GM21360 (cell line): ENCODE results near the gene LEKR1.
A peak's percentile ranks its signal among the peaks of the same experiment; 100 is the strongest.

Source experiments
- ATAC-seq: cut with Tn5 transposase; IDR thresholded peaks from one replicate; pipeline ENCODE4 v1.9.1; 2021; ENCODE audit warnings: mild to moderate bottlenecking, moderate library complexity; ENCODE audit not compliant: unreplicated experiment

Gene LEKR1

DNA sequence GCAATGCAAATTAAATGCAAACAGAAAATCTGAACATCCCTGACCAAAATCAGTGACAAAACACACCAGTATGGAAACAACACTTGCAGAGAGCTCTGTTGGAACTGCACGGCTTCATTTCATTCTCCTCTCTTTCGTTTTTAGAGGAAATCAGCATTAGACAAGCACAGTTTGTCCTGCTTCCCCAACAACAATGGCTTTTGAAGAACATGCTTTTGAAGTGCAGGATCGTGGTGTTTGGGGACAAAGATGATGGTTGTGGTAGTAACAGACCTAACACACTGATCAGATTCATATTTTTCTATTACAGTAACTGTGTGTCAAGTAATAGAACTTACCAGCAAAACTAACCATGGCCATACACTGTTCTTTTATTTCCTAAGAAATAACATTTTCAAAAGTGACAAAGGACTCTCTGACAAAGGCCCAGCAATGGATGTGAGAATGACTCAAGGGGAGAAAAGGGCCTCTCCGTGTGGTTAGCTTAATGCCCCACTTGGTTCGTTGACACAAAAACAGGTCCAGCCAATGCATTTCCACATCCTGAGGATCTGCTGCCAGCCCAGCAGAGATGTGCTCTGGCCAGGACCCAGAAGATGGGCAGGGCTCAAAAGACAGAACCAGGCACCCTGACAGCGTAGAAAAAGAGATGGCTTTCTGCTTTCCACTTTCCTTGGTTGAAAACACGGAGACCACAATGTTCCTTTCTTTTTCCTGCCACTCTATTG is 249.7 kb downstream of the LEKR1 start:
- ATAC-seq, result no peak

DNA sequence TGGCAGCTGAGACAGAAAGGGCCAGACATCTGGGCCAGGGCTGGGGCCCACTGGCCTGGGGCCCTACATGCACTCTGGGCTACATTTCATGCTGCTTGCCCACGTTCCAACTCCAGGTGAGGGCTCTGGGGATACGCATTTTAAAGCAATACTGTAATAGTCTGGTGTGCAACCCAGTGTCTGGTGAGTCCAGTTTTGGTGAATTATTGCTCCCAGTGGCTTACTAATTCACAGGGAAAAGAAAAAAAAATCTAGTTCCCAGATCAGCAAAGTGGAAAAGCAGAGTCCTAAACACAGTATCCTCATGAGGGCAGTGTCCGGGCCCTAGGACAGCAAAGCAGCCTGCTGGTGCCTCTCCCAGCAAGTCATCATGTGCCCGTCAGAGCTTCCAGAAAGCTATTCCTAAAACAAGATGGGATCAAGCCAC is 251.4 kb downstream of the LEKR1 start:
- ATAC-seq, result no peak

- ATAC-seq, result no peak
Observed at GRCh38 chr3:157078131-157078810, 252.1 kb downstream of the LEKR1 start.

- no peak for ATAC-seq
Observed at GRCh38 chr3:157078811-157079185, 252.6 kb downstream of the LEKR1 start.

DNA sequence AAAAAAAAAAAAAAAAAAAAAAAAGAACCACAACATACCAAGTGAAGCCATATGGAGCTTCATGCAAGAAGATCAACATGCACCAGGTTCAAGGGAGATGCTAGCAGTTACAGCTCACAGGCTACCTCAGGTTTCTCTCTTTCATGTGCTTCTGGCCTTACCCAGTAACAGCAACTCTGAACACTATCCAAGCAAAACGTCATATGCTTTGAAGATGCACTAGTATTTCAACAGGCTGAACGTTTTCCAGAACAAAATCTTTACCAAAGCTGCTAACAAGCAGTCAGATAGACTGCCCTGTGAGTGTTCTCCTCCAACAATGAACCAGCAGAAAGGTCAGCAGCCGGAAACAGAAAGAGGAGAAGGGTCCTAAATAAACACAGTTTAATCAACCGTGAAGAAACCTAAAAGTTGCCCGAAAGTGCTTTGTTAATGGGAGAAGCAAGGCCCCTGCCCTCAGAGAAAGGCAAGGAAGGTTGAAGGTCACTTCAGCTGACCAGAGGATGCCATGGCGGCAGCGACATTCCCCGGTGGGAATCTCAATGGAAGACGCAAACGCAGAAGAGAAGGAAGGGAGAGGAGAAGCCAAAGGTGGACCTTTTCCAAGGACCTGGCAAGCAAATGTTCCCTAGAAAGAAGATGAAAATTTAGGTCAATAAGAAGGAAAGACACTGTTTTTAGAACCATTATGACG is 253.7 kb downstream of the LEKR1 start:
- ATAC-seq, result no peak

- ATAC-seq, result peak; percentile 80
Observed at GRCh38 chr3:157081626-157082210, 255.6 kb downstream of the LEKR1 start.

DNA sequence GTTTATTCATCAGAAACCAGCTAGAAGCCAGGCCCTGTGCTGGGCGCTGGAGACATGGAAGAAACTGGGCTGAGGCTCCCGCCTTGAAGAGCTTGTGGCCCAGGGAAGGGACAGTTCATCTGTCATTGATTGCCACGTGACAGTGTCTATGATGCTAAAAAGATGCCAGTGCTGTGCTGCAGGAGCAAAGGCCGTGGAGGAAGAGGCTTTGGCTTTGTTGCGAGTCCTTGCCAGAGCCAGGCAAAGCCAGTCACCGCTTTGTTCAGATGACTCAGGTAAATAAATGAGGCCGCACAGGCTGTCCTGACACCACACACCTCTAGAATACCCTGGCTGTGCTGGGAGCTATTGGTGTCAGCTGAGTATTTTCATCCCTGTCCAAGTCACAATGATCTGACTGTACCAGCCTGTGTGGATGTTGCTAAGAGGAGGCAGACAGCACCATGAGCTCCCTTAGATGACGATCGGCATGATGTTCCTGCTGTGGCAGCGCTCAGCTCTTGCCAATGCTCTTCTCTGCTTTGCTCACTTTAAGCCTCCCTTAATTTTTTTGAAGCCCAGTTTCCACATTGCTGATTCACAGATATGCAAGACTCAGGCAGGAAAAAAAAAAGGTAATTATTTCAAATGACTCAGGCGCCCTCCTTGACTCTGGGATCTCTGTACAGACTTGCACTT is 256.3 kb downstream of the LEKR1 start:
- ATAC-seq, result no peak

- no peak for ATAC-seq
Observed at GRCh38 chr3:157083824-157084223, 257.7 kb downstream of the LEKR1 start.

GRCh38 chr3:157086060-157086750 is 260.1 kb downstream of the LEKR1 start:
- ATAC-seq, result no peak

- ATAC-seq, result no peak
Observed at GRCh38 chr3:157086775-157087174, 260.6 kb downstream of the LEKR1 start.

DNA sequence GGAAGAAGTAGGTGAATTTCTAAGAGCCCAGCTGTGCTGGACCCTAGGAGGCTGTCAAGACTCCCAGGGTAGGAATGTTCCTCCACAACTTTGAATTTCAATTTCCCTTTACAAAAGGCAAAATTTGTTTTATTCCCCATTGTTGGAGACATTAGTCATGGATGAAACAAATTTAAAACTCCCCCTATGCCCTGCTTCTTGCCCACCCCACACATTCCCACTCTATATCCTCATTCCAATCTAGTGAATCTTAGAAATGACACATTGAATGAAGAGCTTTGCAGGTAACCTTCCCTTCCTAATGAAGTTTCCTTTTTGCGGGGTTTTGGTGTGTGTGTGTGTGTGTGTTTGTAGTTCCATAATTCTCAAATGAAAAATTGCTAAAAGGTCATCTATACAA is 261.2 kb downstream of the LEKR1 start:
- no peak for ATAC-seq

- no peak for ATAC-seq
Observed at GRCh38 chr3:157087780-157088600, 261.8 kb downstream of the LEKR1 start.

DNA sequence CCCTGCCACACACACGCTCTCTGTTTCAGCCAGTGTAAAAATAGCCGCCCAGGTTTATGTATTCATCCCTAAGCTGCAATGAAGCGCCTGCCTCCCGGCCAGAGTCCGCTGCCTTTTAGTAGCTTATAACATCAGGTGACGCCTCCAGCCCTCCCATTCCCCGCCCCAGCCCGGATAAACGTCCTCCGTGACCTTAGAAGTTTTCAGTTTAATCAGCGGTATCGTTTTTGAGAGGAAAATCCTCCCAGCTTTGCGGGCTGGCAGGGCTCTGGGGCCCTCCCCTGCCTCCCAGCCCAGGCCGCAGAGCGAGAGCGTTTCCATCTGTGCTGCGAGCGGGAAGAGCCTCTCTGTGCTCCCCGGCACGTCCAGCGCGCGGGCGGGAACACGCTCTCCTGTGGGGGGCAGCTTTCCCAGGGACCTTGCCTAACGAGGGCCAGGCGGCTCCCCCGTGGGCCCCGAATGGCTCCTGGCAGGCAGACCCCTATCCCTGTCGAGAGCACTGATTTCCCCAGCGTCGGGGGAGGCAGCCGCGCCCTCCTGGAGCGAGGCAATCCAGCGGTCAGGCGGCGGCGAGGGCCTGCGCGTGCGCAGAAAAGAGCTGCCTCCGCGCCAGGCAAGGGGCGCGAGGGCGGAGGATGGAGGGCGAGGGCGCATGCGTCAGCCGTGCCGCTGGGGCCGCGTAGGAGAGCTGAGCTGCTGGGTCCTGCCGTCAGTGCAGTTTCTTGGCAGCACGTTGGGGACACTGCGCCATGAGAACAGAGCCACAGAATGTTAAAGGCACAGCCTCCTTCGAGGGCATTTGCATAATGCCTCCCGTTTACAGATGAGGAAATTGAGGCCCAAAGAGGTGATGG is 262.7 kb downstream of the LEKR1 start:
- peak; percentile 59 for ATAC-seq

GRCh38 chr3:157089455-157090221 is 263.5 kb downstream of the LEKR1 start:
- peak; percentile 19 for ATAC-seq

DNA sequence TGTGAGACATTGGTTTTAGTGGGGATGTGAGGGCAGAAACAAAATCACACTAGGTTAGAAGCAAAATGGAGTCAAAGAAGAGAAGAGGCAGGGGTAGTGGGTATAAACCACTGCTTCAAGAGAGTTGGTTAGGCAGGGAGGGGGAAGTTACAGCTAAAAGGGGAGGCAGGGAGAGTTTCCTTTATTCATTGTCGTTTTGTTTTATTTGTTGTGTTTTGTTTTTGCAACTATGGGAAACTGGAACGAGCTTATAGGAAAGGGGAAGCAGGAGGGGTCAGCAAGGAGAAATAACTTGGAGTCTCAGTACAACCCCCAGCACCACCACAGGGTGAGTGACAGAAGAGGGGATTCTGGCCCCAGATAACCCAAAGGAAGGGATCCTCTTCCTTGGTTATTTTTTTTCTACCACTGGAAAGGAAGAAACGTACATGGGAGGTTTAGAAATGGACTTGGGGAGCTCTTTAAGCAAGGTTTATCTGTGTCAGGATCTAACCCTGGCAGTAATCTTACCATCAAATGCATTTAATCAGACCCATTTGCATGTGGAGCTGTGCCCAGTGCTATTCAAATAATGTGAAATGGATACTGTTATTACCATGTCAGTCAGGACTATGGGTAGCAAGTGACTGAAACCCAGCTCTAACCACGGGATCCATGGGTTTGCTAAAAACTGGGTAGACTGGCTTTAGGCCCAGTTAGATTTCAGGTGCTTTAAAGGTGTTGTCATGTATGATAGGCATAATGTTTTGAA is 265.1 kb downstream of the LEKR1 start:
- no peak for ATAC-seq

DNA sequence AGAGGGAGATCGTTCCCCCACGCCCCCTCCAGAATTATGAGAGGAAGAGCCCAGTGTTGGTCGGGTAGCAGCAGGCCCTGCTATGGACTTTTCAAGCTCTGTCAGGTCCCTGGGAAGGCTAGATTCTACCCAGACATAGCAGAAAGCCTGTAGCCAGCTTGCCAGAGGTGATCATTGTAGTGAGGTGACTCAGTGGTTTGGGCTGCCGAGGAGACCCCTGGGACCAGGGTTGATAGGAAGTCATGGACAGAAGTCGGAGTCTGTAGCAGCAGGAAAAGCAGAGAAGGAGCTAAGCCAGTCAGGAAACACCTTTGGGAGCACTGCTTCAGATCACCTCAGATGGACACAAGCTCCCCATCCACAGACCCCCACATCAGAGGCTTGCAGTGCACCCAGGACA is 266.1 kb downstream of the LEKR1 start:
- ATAC-seq, result no peak

DNA sequence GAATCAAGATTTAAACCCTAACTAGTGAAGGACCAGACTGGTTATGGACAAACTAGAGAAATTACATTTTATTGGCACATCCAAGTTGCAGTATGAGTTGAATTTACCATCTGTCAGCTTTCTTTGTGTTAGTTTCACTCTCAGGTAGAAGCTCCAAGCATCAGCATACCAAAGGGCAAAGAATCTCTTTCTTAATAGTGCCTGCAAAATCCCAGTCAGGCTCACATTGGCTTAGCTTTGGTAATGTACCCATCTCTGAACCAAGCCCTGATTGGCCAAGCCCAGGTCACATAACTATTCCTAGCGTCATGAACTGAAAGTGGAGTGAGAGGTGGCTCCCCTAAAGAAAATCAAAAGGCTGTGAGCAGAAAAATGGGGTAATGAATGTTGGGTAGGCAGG is 266.9 kb downstream of the LEKR1 start:
- ATAC-seq, result peak; percentile 21
